ENCODE results near the gene PRR18. TPM values are rescaled to one million over a fixed set of nuclear protein-coding genes. Genes with fewer than 3 reads are reported as not detected.

Gene PRR18
- total and polyA plus RNA-seq, 9 of the 15 experiments (the other 6 are each of a cell fraction or from before 2014, with no cell fraction given): not detected

DNA sequence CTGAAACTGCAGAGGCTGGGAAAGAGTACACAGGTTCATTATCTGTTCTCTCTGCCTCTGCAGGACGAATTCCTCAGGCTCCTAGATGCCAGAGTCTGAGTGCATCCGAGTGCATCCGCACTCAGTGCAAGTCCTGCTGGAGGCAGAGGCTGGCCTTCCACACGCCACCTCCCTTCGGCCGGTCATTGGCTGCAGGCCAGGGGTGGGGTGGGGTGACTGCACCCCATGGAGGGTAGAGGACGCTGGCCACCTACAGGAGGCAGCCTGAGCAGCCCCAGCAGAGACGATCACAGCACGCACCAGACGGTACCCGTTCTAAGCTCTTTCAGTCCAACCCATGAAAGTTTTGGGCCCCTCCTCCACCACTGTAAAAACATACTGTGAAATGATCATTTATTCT, 22.4 kb upstream of the PRR18 start (continued):
- TF ChIP-seq, protein P1, sequence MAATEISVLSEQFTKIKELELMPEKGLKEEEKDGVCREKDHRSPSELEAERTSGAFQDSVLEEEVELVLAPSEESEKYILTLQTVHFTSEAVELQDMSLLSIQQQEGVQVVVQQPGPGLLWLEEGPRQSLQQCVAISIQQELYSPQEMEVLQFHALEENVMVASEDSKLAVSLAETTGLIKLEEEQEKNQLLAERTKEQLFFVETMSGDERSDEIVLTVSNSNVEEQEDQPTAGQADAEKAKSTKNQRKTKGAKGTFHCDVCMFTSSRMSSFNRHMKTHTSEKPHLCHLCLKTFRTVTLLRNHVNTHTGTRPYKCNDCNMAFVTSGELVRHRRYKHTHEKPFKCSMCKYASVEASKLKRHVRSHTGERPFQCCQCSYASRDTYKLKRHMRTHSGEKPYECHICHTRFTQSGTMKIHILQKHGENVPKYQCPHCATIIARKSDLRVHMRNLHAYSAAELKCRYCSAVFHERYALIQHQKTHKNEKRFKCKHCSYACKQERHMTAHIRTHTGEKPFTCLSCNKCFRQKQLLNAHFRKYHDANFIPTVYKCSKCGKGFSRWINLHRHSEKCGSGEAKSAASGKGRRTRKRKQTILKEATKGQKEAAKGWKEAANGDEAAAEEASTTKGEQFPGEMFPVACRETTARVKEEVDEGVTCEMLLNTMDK (IDR thresholded peaks at IDR 0.05; ENCODE audit: borderline replicate concordance, insufficient read depth, low read depth, low read length, poor library complexity, severe bottlenecking): peak; percentile 96
- TF ChIP-seq EP300 (IDR thresholded peaks at IDR 0.05; ENCODE audit: low read length): peak; percentile 15; the same call in 1 of the 2 replicates
- TF ChIP-seq POLR2G (IDR thresholded peaks at IDR 0.05; ENCODE audit: low read depth, low read length): peak; percentile 42; the same call in 1 of the 2 replicates
- TF ChIP-seq CBX3 (IDR thresholded peaks at IDR 0.05; ENCODE audit: borderline replicate concordance in 1 of 2, low read length in 2 of 2): peak in 1 of 2 experiments; percentile 85; a peak in 1 of 3 replicates
- peak; percentile 61 for TF ChIP-seq RBBP5 (IDR thresholded peaks at IDR 0.05; ENCODE audit: borderline replicate concordance, insufficient read depth, low read length, poor library complexity, severe bottlenecking)
- 0 out of 2 replicates have a peak, but pooled peaks have one; percentile 54 for TF ChIP-seq RUNX1 (IDR thresholded peaks at IDR 0.05; ENCODE audit: low read depth)
- no peak for TF ChIP-seq ZNF436 (CRISPR knock-in tag; IDR thresholded peaks at IDR 0.05)
- no peak for TF ChIP-seq NR4A1 (CRISPR knock-in tag; IDR thresholded peaks at IDR 0.05)
- TF ChIP-seq NR4A1 (tag; IDR thresholded peaks at IDR 0.05): no peak
- no peak for TF ChIP-seq ZNF212 (CRISPR knock-in tag; IDR thresholded peaks at IDR 0.05)
- no peak for TF ChIP-seq ZNF778 (CRISPR knock-in tag; IDR thresholded peaks at IDR 0.05)
- TF ChIP-seq, protein P2, sequence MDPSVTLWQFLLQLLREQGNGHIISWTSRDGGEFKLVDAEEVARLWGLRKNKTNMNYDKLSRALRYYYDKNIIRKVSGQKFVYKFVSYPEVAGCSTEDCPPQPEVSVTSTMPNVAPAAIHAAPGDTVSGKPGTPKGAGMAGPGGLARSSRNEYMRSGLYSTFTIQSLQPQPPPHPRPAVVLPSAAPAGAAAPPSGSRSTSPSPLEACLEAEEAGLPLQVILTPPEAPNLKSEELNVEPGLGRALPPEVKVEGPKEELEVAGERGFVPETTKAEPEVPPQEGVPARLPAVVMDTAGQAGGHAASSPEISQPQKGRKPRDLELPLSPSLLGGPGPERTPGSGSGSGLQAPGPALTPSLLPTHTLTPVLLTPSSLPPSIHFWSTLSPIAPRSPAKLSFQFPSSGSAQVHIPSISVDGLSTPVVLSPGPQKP (CRISPR knock-in tag; IDR thresholded peaks at IDR 0.05): no peak
- no peak for TF ChIP-seq NFIX (CRISPR knock-in tag; IDR thresholded peaks at IDR 0.05; ENCODE audit: low read depth)
- TF ChIP-seq, protein P3, sequence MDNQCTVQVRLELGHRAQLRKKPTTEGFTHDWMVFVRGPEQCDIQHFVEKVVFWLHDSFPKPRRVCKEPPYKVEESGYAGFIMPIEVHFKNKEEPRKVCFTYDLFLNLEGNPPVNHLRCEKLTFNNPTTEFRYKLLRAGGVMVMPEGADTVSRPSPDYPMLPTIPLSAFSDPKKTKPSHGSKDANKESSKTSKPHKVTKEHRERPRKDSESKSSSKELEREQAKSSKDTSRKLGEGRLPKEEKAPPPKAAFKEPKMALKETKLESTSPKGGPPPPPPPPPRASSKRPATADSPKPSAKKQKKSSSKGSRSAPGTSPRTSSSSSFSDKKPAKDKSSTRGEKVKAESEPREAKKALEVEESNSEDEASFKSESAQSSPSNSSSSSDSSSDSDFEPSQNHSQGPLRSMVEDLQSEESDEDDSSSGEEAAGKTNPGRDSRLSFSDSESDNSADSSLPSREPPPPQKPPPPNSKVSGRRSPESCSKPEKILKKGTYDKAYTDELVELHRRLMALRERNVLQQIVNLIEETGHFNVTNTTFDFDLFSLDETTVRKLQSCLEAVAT (IDR thresholded peaks at IDR 0.05): no peak
- TF ChIP-seq HCFC1 (IDR thresholded peaks at IDR 0.05; ENCODE audit: low read depth, low read length): peak; percentile 41; the same call in 1 of the 2 replicates
- TF ChIP-seq, protein P4, sequence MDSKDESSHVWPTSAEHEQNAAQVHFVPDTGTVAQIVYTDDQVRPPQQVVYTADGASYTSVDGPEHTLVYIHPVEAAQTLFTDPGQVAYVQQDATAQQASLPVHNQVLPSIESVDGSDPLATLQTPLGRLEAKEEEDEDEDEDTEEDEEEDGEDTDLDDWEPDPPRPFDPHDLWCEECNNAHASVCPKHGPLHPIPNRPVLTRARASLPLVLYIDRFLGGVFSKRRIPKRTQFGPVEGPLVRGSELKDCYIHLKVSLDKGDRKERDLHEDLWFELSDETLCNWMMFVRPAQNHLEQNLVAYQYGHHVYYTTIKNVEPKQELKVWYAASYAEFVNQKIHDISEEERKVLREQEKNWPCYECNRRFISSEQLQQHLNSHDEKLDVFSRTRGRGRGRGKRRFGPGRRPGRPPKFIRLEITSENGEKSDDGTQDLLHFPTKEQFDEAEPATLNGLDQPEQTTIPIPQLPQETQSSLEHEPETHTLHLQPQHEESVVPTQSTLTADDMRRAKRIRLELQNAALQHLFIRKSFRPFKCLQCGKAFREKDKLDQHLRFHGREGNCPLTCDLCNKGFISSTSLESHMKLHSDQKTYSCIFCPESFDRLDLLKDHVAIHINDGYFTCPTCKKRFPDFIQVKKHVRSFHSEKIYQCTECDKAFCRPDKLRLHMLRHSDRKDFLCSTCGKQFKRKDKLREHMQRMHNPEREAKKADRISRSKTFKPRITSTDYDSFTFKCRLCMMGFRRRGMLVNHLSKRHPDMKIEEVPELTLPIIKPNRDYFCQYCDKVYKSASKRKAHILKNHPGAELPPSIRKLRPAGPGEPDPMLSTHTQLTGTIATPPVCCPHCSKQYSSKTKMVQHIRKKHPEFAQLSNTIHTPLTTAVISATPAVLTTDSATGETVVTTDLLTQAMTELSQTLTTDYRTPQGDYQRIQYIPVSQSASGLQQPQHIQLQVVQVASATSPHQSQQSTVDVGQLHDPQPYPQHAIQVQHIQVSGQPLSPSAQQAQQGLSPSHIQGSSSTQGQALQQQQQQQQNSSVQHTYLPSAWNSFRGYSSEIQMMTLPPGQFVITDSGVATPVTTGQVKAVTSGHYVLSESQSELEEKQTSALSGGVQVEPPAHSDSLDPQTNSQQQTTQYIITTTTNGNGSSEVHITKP (IDR thresholded peaks at IDR 0.05; ENCODE audit: partially characterized antibody): peak; percentile 43
- no peak for TF ChIP-seq HOXB6 (CRISPR knock-in tag; IDR thresholded peaks at IDR 0.05; ENCODE audit: borderline replicate concordance)
- TF ChIP-seq KDM4B (IDR thresholded peaks at IDR 0.05; ENCODE audit: borderline replicate concordance in 2 of 2, low read depth in 1 of 2): peak in 1 of 2 experiments; percentile 64; a peak in 1 of 4 replicates
- TF ChIP-seq CCAR2 (IDR thresholded peaks at IDR 0.05; ENCODE audit: low read depth, low read length): no peak
- TF ChIP-seq HNRNPK (IDR thresholded peaks at IDR 0.05; ENCODE audit: low read depth, low read length, poor library complexity, severe bottlenecking): no peak
- TF ChIP-seq TRIM24 (IDR thresholded peaks at IDR 0.05): no peak

Data from K562 (cell line).